NCI-H1694 (cell line): ENCODE data around the gene FCRL2.

Source experiments
- DNase-seq: peaks from one replicate; lab custom pipeline; 2025; lab: John Stamatoyannopoulos, UW

Gene FCRL2, protein sequence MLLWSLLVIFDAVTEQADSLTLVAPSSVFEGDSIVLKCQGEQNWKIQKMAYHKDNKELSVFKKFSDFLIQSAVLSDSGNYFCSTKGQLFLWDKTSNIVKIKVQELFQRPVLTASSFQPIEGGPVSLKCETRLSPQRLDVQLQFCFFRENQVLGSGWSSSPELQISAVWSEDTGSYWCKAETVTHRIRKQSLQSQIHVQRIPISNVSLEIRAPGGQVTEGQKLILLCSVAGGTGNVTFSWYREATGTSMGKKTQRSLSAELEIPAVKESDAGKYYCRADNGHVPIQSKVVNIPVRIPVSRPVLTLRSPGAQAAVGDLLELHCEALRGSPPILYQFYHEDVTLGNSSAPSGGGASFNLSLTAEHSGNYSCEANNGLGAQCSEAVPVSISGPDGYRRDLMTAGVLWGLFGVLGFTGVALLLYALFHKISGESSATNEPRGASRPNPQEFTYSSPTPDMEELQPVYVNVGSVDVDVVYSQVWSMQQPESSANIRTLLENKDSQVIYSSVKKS

DNA sequence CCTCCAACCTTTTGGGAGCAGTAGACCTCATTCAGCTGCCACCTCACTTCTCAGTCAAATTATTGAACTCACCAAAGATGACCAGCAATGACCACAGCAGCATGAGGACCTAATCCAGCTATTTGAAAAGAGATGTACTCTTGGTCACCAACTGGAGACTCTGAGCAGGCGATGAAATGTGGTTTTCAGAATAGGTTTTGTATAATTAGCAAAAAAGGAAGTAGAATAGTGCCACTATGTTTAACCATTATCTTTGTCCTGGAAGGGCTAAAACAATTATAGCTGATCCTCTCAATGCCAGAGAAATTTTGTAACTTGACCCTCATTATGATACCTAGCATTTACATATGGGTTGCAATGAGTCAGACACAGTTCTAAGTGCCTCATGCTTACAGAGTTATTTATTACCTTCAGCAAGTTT lies at the start of gene FCRL2:
Gene FCRL2 (minus strand): TSS at position 162 of the 421 bp plus-strand sequence. CDS start 59 bp downstream, at position 103.
- DNase-seq: no peak

- no peak for DNase-seq
Observed at GRCh38 chr1:157820299-157820698, 43.4 kb upstream of the FCRL2 start.

DNA sequence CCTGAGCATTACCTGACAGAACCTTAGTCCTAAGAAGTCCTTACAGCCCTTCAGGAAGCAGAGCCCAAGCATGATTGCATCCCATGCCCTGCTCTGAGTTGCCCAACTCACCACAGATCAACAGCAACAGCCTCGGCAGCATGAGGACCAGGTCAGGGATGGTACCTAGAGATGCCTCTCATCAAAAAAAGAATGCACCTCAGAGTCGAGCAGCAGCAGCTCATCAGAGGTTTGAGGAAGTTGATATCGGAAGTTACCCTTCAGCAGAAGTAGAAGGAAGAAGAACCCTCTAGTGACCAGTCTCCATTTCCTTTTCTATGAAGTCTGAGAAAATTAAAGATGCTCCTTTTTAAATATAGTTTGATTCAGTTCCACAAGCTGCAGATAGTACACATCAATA lies 43.0 kb upstream of the FCRL2 start, which contains the start of gene FCRL1:
Gene FCRL1 (minus strand): TSS at position 225 of the 400 bp plus-strand sequence. CDS start 83 bp downstream, at position 142.
- no peak for DNase-seq

DNA sequence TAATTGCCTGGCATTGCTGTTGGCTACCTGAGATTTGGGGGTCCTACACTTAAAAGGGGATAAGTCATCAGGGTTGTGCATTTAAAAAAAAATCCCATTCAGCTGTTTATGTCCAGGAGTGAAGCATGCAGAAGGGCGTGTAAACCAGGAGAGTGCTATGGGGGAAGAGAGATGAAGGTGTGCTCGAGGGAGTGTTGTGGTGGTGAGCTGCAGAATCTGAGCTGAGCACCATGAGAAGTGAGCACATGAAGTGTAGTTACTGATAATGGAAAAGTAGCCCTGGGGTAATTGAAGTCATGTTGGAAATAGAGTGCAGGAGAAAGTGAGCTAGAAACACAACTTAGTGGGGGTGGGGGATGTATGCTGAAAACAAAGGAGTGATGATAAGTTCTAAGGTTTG lies 42.3 kb upstream of the FCRL2 start:
- DNase-seq: no peak

GRCh38 chr1:157813269-157813668 lies 36.3 kb upstream of the FCRL2 start:
- no peak for DNase-seq

GRCh38 chr1:157806431-157807149 lies 29.7 kb upstream of the FCRL2 start:
- no peak for DNase-seq

GRCh38 chr1:157803851-157804250 lies 26.9 kb upstream of the FCRL2 start:
- no peak for DNase-seq

- no peak for DNase-seq
Observed at GRCh38 chr1:157799996-157800395, 23.1 kb upstream of the FCRL2 start.

GRCh38 chr1:157798211-157798610 lies 21.3 kb upstream of the FCRL2 start:
- no peak for DNase-seq

- DNase-seq: no peak
Observed at GRCh38 chr1:157785248-157785647, 8.3 kb upstream of the FCRL2 start.

DNA sequence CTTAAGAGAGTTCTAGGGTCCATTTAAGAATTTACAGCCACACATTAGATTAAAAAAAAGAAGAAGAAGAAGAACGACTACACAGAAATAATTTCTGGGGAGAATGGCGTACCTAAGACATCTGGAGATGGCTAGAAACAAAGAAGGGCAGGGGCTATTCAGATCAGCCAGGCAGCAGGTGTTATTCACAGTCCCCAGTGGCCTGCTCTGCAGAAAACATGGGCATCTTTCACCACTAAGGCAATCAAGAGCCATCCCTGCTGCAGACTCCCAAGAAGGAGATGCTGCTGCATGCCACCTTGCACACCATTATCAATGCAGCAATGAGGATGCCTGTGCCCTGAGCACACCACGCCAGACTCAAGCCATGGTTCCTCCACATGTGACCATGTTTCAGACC lies 7.9 kb upstream of the FCRL2 start:
- no peak for DNase-seq

- DNase-seq: no peak
Observed at GRCh38 chr1:157782931-157783330, 6.0 kb upstream of the FCRL2 start.

GRCh38 chr1:157781048-157781447 lies 4.1 kb upstream of the FCRL2 start:
- no peak for DNase-seq

DNA sequence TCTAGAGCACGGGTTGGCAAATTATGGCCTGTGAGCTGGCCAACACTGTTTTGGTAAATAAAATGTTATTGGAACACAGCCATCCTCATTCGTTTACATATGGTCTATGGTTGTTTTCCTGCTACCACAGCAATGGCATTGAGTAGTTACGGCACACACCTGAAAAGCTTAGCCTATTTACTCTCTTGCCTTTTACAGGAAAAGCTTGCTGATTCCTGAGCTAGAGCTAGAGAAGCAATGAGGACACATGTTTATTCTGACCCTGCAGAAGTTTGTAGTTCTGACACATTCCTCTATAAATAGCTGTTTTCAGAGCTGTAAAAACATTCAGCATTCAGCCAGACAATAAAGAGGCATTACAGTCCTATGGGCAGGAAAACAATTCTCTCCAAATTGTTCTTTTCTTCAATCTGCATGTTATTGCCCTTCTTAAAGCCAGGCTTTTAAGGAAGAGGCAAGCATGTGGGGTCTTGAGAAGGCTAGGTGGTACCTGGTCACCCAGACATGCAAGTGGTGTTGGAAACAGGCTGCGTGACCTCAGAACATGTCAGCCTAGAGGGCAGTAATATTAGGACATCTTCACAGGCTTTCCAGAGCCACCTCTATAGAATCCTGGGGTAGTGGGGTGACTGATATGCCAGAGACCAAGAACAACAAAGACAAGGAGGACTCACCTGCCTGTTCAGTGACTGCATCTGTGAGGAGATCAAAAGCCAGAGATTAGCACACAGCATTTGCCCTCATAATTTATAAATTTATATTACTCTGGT lies 1.6 kb downstream of the FCRL2 start:
- DNase-seq: no peak

GRCh38 chr1:157774412-157774811 lies 2.5 kb downstream of the FCRL2 start:
- DNase-seq: no peak

DNA sequence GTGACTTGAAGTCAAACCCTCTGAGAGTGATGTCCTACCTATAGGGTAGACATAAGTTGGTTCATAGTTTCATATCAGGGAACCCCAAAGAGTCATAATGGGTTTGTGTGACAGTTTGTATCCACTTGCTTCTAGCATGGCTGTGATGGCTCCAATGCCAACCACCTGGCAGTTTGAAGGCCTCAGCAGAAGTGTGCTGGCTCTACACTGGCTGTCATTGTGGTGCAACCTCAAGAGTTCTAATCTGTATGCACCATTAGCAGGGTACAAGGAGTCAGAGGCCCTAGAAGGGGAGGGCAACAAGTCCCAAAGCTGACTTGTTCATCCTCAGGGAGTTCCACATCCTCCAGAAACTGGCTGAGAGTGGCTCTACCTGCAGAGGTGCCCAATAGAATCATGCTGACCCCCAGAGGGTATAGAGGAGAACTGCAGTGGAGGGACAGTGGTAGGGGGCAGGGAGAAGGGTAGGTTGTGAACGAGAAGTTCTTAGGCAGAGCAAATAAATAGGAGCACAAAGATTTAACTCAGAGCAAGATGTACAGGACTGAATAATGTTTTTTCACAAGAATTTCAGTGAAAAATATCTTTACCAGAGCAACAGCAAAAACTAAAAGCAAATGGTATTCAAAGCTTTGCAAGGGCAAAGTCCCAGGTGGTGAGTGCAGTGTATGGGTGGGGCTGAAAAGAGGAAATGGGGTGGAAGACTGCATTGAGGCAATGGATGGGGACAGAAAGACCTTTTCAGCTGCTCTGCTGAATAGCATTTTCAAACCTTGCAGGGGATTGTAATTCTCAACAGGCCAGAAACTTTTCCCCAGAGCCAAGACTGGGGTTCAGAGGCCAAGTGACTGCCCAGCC lies 3.2 kb downstream of the FCRL2 start:
- DNase-seq: no peak

- no peak for DNase-seq
Observed at GRCh38 chr1:157771661-157772425, 5.1 kb downstream of the FCRL2 start.

DNA sequence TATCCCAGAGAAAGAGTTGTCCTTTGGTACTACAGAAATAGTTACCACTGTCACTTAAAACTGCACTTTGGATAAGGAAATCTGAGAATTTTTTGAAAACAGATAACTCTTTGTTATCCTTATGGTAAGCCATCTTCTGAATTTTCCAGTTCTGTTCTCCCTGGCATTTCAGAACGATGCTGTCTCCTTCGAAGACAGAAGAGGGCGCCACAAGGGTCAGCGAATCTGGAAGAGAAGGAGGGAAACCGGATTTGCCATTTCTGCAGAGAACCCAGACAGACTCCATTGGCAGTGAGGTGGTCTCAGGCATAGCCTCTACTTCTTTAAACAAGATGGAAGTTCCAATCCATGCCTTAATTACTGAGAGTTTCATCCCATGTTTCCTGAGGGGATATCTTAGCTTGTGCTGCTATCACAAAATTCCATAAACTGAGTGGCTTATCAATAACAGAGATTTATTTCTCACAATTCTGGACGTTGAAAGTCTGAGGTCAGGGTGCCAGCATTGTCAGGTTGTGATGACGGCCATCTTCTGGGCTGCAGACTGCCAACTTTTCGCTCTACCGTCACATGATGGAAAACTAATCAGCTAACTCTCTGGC lies 6.4 kb downstream of the FCRL2 start:
- no peak for DNase-seq

DNA sequence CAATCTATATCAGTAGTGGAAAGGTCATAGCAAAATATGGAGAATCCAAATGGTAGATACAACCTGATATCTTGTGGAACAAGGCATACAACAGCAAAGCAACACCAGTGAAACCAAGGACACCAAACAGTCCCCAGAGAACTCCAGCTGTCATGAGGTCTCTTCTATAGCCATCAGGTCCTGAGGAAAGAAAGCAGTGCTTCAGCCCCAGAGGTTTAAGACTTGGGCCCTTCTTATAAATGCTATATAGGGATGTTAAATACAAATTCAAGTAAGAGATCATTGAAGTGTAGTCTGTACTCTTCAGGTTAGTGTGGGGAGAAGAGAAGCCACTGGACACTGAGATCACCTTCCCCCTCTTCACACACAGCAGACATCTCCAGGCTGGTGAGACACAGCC lies 10.1 kb downstream of the FCRL2 start:
- no peak for DNase-seq

- no peak for DNase-seq
Observed at GRCh38 chr1:157758018-157758417, 18.9 kb downstream of the FCRL2 start.
